Tibial artery (tissue), 4 donors: Measurements from ENCODE around the gene CNOT4.

Source experiments
- DNase-seq, 2 donors: peaks; one replicate each; pipeline ENCODE4 v3.0.0-alpha.2; 2019
- H3K27ac ChIP-seq, 2 donors: fragments of 200-600 bp; sonication (generic) in 1 of 2; 1 replicate in 1 of 2; 2 replicates in 1 of 2; pipeline ENCODE4 v1.5.1; 2018 to 2019; ENCODE audit warnings: mild to moderate bottlenecking in 1 of 2
- H3K27me3 ChIP-seq, 2 donors: fragments of 200-600 bp; sonication (generic) in 1 of 2; one replicate each; pipeline versions ENCODE4 v1.5.1 to v1.6.0; 2016 to 2019
- H3K36me3 ChIP-seq, 3 donors: fragments of 200-600 bp; sonication (generic) in 2 of 3; one replicate each; pipeline ENCODE4 v1.5.1; 2016 to 2019; ENCODE audit warnings: mild to moderate bottlenecking in 2 of 3
- H3K4me1 ChIP-seq, 4 donors: fragments of 200-600 bp; sonication (generic) in 2 of 4; 1 replicate in 3 of 4; 2 replicates in 1 of 4; pipeline ENCODE4 v1.5.1; 2016 to 2019
- H3K4me3 ChIP-seq, 2 donors: fragments of 200-600 bp; sonication (generic) in 1 of 2; 1 replicate in 1 of 2; 2 replicates in 1 of 2; pipeline ENCODE4 v1.5.1; 2018 to 2019; ENCODE audit warnings: mild to moderate bottlenecking in 2 of 2
- H3K9me3 ChIP-seq, 3 donors: fragments of 200-600 bp; sonication (generic) in 1 of 3; one replicate each; pipeline ENCODE4 v1.5.1; 2016 to 2019
- intact Hi-C: fragments of 100-400 bp; cut with DNase I; formaldehyde crosslinking; loops from one replicate; pipeline ENCODE4 v1.15.0; 2023; ENCODE audit warnings: low total_unique reads
- TF ChIP-seq, protein P1 (sequence below), 2 experiments: fragments of 200-600 bp in 1 of 2; fragments of 450-650 bp in 1 of 2; IDR thresholded peaks; one replicate each; pipeline ENCODE4 v1.5.1; 2017 to 2019; ENCODE audit warnings: antibody characterized with exemption in 2 of 2, mild to moderate bottlenecking in 1 of 2, moderate library complexity in 1 of 2

The CNOT4 gene

DNA sequence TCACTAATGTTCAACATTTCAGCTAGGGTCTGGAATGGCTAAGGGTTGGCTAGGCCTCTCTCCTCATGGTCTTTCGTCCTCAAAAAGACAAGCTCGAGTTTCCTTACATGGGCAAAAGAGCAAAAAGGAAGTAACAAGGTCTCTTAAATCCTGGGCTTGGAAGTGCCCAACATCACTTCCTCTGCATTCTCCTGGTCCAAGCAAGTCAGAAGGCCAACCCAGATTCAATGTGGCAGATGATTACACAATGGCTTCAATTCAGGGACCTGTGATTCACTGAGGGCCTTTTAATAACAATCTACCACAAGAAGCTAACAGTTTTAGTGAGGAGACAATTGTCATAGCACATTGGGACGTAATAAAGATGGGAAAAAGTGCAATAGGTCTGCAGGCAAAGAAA, 43.4 kb upstream of the CNOT4 start:
- TF ChIP-seq, protein P1, sequence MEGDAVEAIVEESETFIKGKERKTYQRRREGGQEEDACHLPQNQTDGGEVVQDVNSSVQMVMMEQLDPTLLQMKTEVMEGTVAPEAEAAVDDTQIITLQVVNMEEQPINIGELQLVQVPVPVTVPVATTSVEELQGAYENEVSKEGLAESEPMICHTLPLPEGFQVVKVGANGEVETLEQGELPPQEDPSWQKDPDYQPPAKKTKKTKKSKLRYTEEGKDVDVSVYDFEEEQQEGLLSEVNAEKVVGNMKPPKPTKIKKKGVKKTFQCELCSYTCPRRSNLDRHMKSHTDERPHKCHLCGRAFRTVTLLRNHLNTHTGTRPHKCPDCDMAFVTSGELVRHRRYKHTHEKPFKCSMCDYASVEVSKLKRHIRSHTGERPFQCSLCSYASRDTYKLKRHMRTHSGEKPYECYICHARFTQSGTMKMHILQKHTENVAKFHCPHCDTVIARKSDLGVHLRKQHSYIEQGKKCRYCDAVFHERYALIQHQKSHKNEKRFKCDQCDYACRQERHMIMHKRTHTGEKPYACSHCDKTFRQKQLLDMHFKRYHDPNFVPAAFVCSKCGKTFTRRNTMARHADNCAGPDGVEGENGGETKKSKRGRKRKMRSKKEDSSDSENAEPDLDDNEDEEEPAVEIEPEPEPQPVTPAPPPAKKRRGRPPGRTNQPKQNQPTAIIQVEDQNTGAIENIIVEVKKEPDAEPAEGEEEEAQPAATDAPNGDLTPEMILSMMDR (IDR thresholded peaks at IDR 0.05): no peak
- H3K4me1 ChIP-seq: no peaks in the 10 kb centered on the region
- H3K4me3 ChIP-seq: no peak overlapping the region
- no peaks in the 10 kb centered on the region for H3K36me3 ChIP-seq
- no peaks in the 10 kb centered on the region for H3K27me3 ChIP-seq
- H3K9me3 ChIP-seq: no peaks in the 10 kb centered on the region
- no peak overlapping the region for H3K27ac ChIP-seq
- intact Hi-C loops: no loop called here
- DNase-seq: no peak

GRCh38 chr7:135552148-135552547, 42.2 kb upstream of the CNOT4 start:
- intact Hi-C loops: no loop called here
- Histone ChIP-seq H3K9me3 (no peaks in the 10 kb centered on the region), H3K27ac (no peak overlapping the region), H3K27me3 (no peaks in the 10 kb centered on the region), H3K4me3 (no peak overlapping the region), H3K4me1 (no peaks in the 10 kb centered on the region), H3K36me3 (no peaks in the 10 kb centered on the region)
- TF ChIP-seq, protein P1 (IDR thresholded peaks at IDR 0.05): no peak
- no peak for DNase-seq

DNA sequence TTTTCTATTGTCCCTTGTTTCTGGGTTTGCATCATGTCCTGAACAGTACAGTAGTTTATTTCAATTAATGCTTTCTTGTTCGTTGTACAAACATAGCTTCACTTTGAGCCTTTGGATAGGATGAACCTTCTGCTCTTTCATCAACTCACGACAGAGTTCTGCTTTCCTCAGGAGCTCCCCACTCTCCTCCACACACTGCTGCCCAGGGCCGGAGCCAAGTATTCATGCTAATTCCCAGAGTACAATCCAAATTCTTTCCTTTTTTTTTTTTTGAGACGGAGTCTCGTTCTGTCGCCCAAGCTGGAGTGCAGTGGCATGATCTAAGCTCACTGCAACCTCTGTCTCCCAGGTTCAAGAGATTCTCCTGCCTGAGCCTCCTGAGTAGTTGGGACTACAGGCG, 40.3 kb upstream of the CNOT4 start:
- intact Hi-C loops: no loop called here

DNA sequence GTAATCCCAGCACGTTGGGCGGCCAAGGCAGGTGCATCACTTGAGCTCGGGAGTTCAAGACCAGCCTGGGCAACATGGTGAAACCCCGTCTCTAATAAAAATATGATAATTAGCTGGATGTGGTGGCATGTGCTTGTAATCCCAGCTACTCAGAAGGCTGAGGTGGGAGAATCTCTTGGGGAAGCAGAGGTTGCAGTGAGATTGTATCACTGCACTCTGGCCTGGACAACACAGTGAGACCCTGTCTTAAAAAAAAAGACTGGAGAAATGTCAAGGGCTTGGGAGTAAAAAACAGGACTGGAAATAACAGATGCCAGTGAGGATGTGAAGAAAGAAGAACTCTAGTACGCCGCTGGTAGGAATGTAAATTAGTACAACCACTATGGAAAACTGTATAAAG, 31.1 kb upstream of the CNOT4 start:
- Histone ChIP-seq H3K27ac (no peak overlapping the region), H3K27me3 (no peaks in the 10 kb centered on the region), H3K36me3 (no peaks in the 10 kb centered on the region), H3K4me1 (no peaks in the 10 kb centered on the region), H3K9me3 (no peaks in the 10 kb centered on the region), H3K4me3 (no peak overlapping the region)
- no peak for DNase-seq
- TF ChIP-seq, protein P1 (IDR thresholded peaks at IDR 0.05): no peak
- intact Hi-C loops: no loop called here

More for the DNA sequence above, 40.3 kb upstream of the CNOT4 start:
- no peaks in the 10 kb centered on the region for H3K9me3 ChIP-seq
- DNase-seq: no peak
- H3K27me3 ChIP-seq: no peaks in the 10 kb centered on the region
- H3K27ac ChIP-seq: no peak overlapping the region
- H3K4me1 ChIP-seq: no peaks in the 10 kb centered on the region
- no peaks in the 10 kb centered on the region for H3K36me3 ChIP-seq
- TF ChIP-seq, protein P1 (IDR thresholded peaks at IDR 0.05): no peak
- H3K4me3 ChIP-seq: no peak overlapping the region

- intact Hi-C loops: no loop called here
- no peak overlapping the region for H3K4me3 ChIP-seq
- no peak overlapping the region for H3K27ac ChIP-seq
- no peaks in the 10 kb centered on the region for H3K9me3 ChIP-seq
- H3K27me3 ChIP-seq: no peaks in the 10 kb centered on the region
- H3K4me1 ChIP-seq: no peaks in the 10 kb centered on the region
- no peaks in the 10 kb centered on the region for H3K36me3 ChIP-seq
- no peak for DNase-seq
- TF ChIP-seq, protein P1 (IDR thresholded peaks at IDR 0.05): no peak
These were observed 29.7 kb upstream of the CNOT4 start for GRCh38 chr7:135539629-135540028.

GRCh38 chr7:135538376-135538775, 28.5 kb upstream of the CNOT4 start:
- no peaks in the 10 kb centered on the region for H3K4me1 ChIP-seq
- no peak overlapping the region for H3K4me3 ChIP-seq
- no peaks in the 10 kb centered on the region for H3K27me3 ChIP-seq
- TF ChIP-seq, protein P1 (IDR thresholded peaks at IDR 0.05): no peak
- H3K27ac ChIP-seq: no peak overlapping the region
- intact Hi-C loops: no loop called here
- no peak for DNase-seq
- no peaks in the 10 kb centered on the region for H3K36me3 ChIP-seq
- no peaks in the 10 kb centered on the region for H3K9me3 ChIP-seq
